GM18519 (cell line): Measurements from ENCODE around the gene CD36.
A peak's percentile ranks its signal among the peaks of the same experiment; 100 is the strongest.

Experiments
- ATAC-seq: cut with Tn5 transposase; IDR thresholded peaks from one replicate; pipeline ENCODE4 v1.9.1; 2021; ENCODE audit warnings: mild to moderate bottlenecking, moderate library complexity; ENCODE audit not compliant: unreplicated experiment, low FRiP score

Gene CD36

GRCh38 chr7:80637911-80638765 is at the start of gene CD36:
TSS of gene CD36 (plus strand) at chr7:80638642. CDS start at chr7:80646741, 8,099 bp downstream.
- ATAC-seq: peak; percentile 91

GRCh38 chr7:80589631-80590030 is 48.8 kb upstream of the CD36 start:
- ATAC-seq: no peak

GRCh38 chr7:80591654-80592053 is 46.8 kb upstream of the CD36 start:
- no peak for ATAC-seq

- ATAC-seq: no peak
Measured at GRCh38 chr7:80593869-80594586, 44.4 kb upstream of the CD36 start.

- no peak for ATAC-seq
Measured at GRCh38 chr7:80596933-80597517, 41.4 kb upstream of the CD36 start.

- no peak for ATAC-seq
Measured at GRCh38 chr7:80597875-80598274, 40.6 kb upstream of the CD36 start.

- ATAC-seq: no peak
Measured at GRCh38 chr7:80600046-80600445, 38.4 kb upstream of the CD36 start.

GRCh38 chr7:80601999-80602398 is 36.4 kb upstream of the CD36 start:
- no peak for ATAC-seq

- ATAC-seq: no peak
Measured at GRCh38 chr7:80603940-80604339, 34.5 kb upstream of the CD36 start.

- no peak for ATAC-seq
Measured at GRCh38 chr7:80604436-80604835, 34.0 kb upstream of the CD36 start.

- ATAC-seq: no peak
Measured at GRCh38 chr7:80607136-80607535, 31.3 kb upstream of the CD36 start.

- no peak for ATAC-seq
Measured at GRCh38 chr7:80608336-80608735, 30.1 kb upstream of the CD36 start.

- ATAC-seq: no peak
Measured at GRCh38 chr7:80609751-80610150, 28.7 kb upstream of the CD36 start.

- no peak for ATAC-seq
Measured at GRCh38 chr7:80611353-80611752, 27.1 kb upstream of the CD36 start.

- ATAC-seq: no peak
Measured at GRCh38 chr7:80611779-80612178, 26.7 kb upstream of the CD36 start.

GRCh38 chr7:80612880-80613279 is 25.6 kb upstream of the CD36 start:
- ATAC-seq: no peak

- ATAC-seq: no peak
Measured at GRCh38 chr7:80613519-80613918, 24.9 kb upstream of the CD36 start.

GRCh38 chr7:80614851-80615271 is 23.6 kb upstream of the CD36 start:
- ATAC-seq: no peak

- no peak for ATAC-seq
Measured at GRCh38 chr7:80618096-80618495, 20.3 kb upstream of the CD36 start.

GRCh38 chr7:80619741-80620140 is 18.7 kb upstream of the CD36 start:
- ATAC-seq: no peak

- no peak for ATAC-seq
Measured at GRCh38 chr7:80622541-80622940, 15.9 kb upstream of the CD36 start.
